ENCODE data around the gene ATOH8.

ATOH8 gene

GRCh38 chr2:85722519-85722918 lies 31.3 kb upstream of the ATOH8 start:
- Mint-ChIP-seq H3K36me3 (ENCODE audit: insufficient read depth) (no peaks in the 10 kb centered on the region), H3K27me3 (peaks cover 9% of the 10 kb centered on the region), H3K4me1 (no peaks in the 10 kb centered on the region), H3K4me3 (no peak overlapping the region), H3K27ac (ENCODE audit: low read depth) (no peak overlapping the region), H3K9me3 (no peaks in the 10 kb centered on the region)
- DNase-seq (ENCODE audit: low spot score in 2 of 2) (no peak), ATAC-seq (replicated peaks; ENCODE audit: extremely low read depth, poor library complexity, severe bottlenecking) (no peak)

GRCh38 chr2:85723707-85724360 lies 30.0 kb upstream of the ATOH8 start:
- ATAC-seq (replicated peaks; ENCODE audit: extremely low read depth, poor library complexity, severe bottlenecking) (no peak), DNase-seq (ENCODE audit: low spot score in 2 of 2) (no peak)
- H3K4me3 Mint-ChIP-seq, result no peak overlapping the region
- peak overlapping the region; percentile 6 for H3K27ac Mint-ChIP-seq (ENCODE audit: low read depth)
- no peaks in the 10 kb centered on the region for H3K4me1 Mint-ChIP-seq
- no peaks in the 10 kb centered on the region for H3K36me3 Mint-ChIP-seq (ENCODE audit: insufficient read depth)
- H3K27me3 Mint-ChIP-seq, result peaks cover 16% of the 10 kb centered on the region
- H3K9me3 Mint-ChIP-seq, result no peaks in the 10 kb centered on the region

- no peaks in the 10 kb centered on the region for H3K4me1 Mint-ChIP-seq
- no peak overlapping the region for H3K4me3 Mint-ChIP-seq
- DNase-seq (ENCODE audit: low spot score in 2 of 2), result no peak
- peaks cover 21% of the 10 kb centered on the region for H3K27me3 Mint-ChIP-seq
- no peaks in the 10 kb centered on the region for H3K9me3 Mint-ChIP-seq
- no peak for ATAC-seq (replicated peaks; ENCODE audit: extremely low read depth, poor library complexity, severe bottlenecking)
- peaks cover 2% of the 10 kb centered on the region for H3K36me3 Mint-ChIP-seq (ENCODE audit: insufficient read depth)
- H3K27ac Mint-ChIP-seq (ENCODE audit: low read depth), result peak overlapping the region; percentile 6
These were observed 29.0 kb upstream of the ATOH8 start for GRCh38 chr2:85724731-85725181.

GRCh38 chr2:85725451-85725850 lies 28.3 kb upstream of the ATOH8 start:
- Mint-ChIP-seq H3K36me3 (ENCODE audit: insufficient read depth) (peaks cover 2% of the 10 kb centered on the region), H3K27ac (ENCODE audit: low read depth) (no peak overlapping the region), H3K27me3 (peaks cover 24% of the 10 kb centered on the region), H3K4me3 (no peak overlapping the region), H3K9me3 (no peaks in the 10 kb centered on the region), H3K4me1 (no peaks in the 10 kb centered on the region)
- DNase-seq (ENCODE audit: low spot score in 2 of 2) (no peak), ATAC-seq (replicated peaks; ENCODE audit: extremely low read depth, poor library complexity, severe bottlenecking) (no peak)

GRCh38 chr2:85727798-85728197 lies 26.0 kb upstream of the ATOH8 start:
- Mint-ChIP-seq H3K27me3 (peaks cover 24% of the 10 kb centered on the region), H3K27ac (ENCODE audit: low read depth) (no peak overlapping the region), H3K36me3 (ENCODE audit: insufficient read depth) (peaks cover 2% of the 10 kb centered on the region), H3K9me3 (no peaks in the 10 kb centered on the region), H3K4me3 (no peak overlapping the region), H3K4me1 (no peaks in the 10 kb centered on the region)
- ATAC-seq (replicated peaks; ENCODE audit: extremely low read depth, poor library complexity, severe bottlenecking) (no peak), DNase-seq (ENCODE audit: low spot score in 2 of 2) (no peak)

GRCh38 chr2:85728342-85728741 lies 25.4 kb upstream of the ATOH8 start:
- peaks cover 2% of the 10 kb centered on the region for H3K36me3 Mint-ChIP-seq (ENCODE audit: insufficient read depth)
- no peaks in the 10 kb centered on the region for H3K9me3 Mint-ChIP-seq
- H3K27me3 Mint-ChIP-seq, result peaks cover 24% of the 10 kb centered on the region
- H3K27ac Mint-ChIP-seq (ENCODE audit: low read depth), result no peak overlapping the region
- DNase-seq (ENCODE audit: low spot score in 2 of 2) (no peak), ATAC-seq (replicated peaks; ENCODE audit: extremely low read depth, poor library complexity, severe bottlenecking) (no peak)
- H3K4me3 Mint-ChIP-seq, result no peak overlapping the region
- H3K4me1 Mint-ChIP-seq, result no peaks in the 10 kb centered on the region

- DNase-seq (ENCODE audit: low spot score in 2 of 2) (peak; percentile 41 to 62), ATAC-seq (replicated peaks; ENCODE audit: extremely low read depth, poor library complexity, severe bottlenecking) (peak; percentile 72)
- H3K36me3 Mint-ChIP-seq (ENCODE audit: insufficient read depth), result peaks cover 2% of the 10 kb centered on the region
- H3K27me3 Mint-ChIP-seq, result peaks cover 29% of the 10 kb centered on the region
- no peaks in the 10 kb centered on the region for H3K9me3 Mint-ChIP-seq
- H3K4me3 Mint-ChIP-seq, result no peak overlapping the region
- no peak overlapping the region for H3K27ac Mint-ChIP-seq (ENCODE audit: low read depth)
- no peaks in the 10 kb centered on the region for H3K4me1 Mint-ChIP-seq
These were observed 24.6 kb upstream of the ATOH8 start for GRCh38 chr2:85728883-85729824.

GRCh38 chr2:85729825-85730510 lies 23.8 kb upstream of the ATOH8 start:
- Mint-ChIP-seq H3K4me1 (no peaks in the 10 kb centered on the region), H3K9me3 (no peaks in the 10 kb centered on the region), H3K4me3 (no peak overlapping the region), H3K36me3 (ENCODE audit: insufficient read depth) (peaks cover 2% of the 10 kb centered on the region), H3K27ac (ENCODE audit: low read depth) (no peak overlapping the region), H3K27me3 (peaks cover 37% of the 10 kb centered on the region)
- no peak for ATAC-seq (replicated peaks; ENCODE audit: extremely low read depth, poor library complexity, severe bottlenecking)
- no peak for DNase-seq (ENCODE audit: low spot score in 2 of 2)

GRCh38 chr2:85730686-85731230 lies 23.0 kb upstream of the ATOH8 start:
- H3K27me3 Mint-ChIP-seq, result peaks cover 38% of the 10 kb centered on the region
- DNase-seq (ENCODE audit: low spot score in 2 of 2) (no peak), ATAC-seq (replicated peaks; ENCODE audit: extremely low read depth, poor library complexity, severe bottlenecking) (no peak)
- H3K9me3 Mint-ChIP-seq, result no peaks in the 10 kb centered on the region
- no peaks in the 10 kb centered on the region for H3K4me1 Mint-ChIP-seq
- no peak overlapping the region for H3K4me3 Mint-ChIP-seq
- H3K36me3 Mint-ChIP-seq (ENCODE audit: insufficient read depth), result peaks cover 2% of the 10 kb centered on the region
- H3K27ac Mint-ChIP-seq (ENCODE audit: low read depth), result no peak overlapping the region

- Mint-ChIP-seq H3K9me3 (no peaks in the 10 kb centered on the region), H3K4me1 (no peaks in the 10 kb centered on the region), H3K36me3 (ENCODE audit: insufficient read depth) (peaks cover 2% of the 10 kb centered on the region), H3K27ac (ENCODE audit: low read depth) (no peak overlapping the region), H3K27me3 (peaks cover 38% of the 10 kb centered on the region), H3K4me3 (no peak overlapping the region)
- no peak for DNase-seq (ENCODE audit: low spot score in 2 of 2)
- no peak for ATAC-seq (replicated peaks; ENCODE audit: extremely low read depth, poor library complexity, severe bottlenecking)
These were observed 22.2 kb upstream of the ATOH8 start for GRCh38 chr2:85731606-85732005.

- Mint-ChIP-seq H3K4me1 (no peaks in the 10 kb centered on the region), H3K27ac (ENCODE audit: low read depth) (no peak overlapping the region), H3K9me3 (no peaks in the 10 kb centered on the region), H3K36me3 (ENCODE audit: insufficient read depth) (peaks cover 2% of the 10 kb centered on the region), H3K27me3 (peaks cover 38% of the 10 kb centered on the region), H3K4me3 (no peak overlapping the region)
- DNase-seq (ENCODE audit: low spot score in 2 of 2) (no peak), ATAC-seq (replicated peaks; ENCODE audit: extremely low read depth, poor library complexity, severe bottlenecking) (no peak)
These were observed 21.2 kb upstream of the ATOH8 start for GRCh38 chr2:85732467-85733120.
